Muscle layer of duodenum (tissue), 2 donors: ENCODE data around the gene ARRDC3.
"Not testable (repeated sequence)": the region's sequence is repeated elsewhere in the genome, so short reads cannot be mapped to it uniquely, and the experiment has no call there.

Experiments
- H3K27ac ChIP-seq: one replicate; pipeline ENCODE4 v1.7.0; 2013; ENCODE audit warnings: mild to moderate bottlenecking, low read length
- H3K27me3 ChIP-seq: one replicate; pipeline ENCODE4 v1.7.0; 2013; ENCODE audit warnings: low read depth, mild to moderate bottlenecking, control low read depth, low read length
- H3K36me3 ChIP-seq, 2 donors: one replicate each; pipeline ENCODE4 v1.7.0; 2013; ENCODE audit warnings: low read length in 2 of 2, control low read depth in 1 of 2, mild to moderate bottlenecking in 1 of 2; ENCODE audit not compliant: insufficient read depth in 2 of 2, control insufficient read depth in 1 of 2
- H3K4me1 ChIP-seq, 2 donors: one replicate each; pipeline ENCODE4 v1.7.0; 2013; ENCODE audit warnings: low read length in 2 of 2, mild to moderate bottlenecking in 2 of 2, control low read depth in 1 of 2, moderate library complexity in 1 of 2; ENCODE audit not compliant: insufficient read depth in 2 of 2, control insufficient read depth in 1 of 2
- H3K4me3 ChIP-seq, 2 donors: one replicate each; pipeline ENCODE4 v1.7.0; 2013; ENCODE audit warnings: low read length in 2 of 2, low read depth in 1 of 2, mild to moderate bottlenecking in 1 of 2
- H3K9me3 ChIP-seq, 2 donors: one replicate each; pipeline ENCODE4 v1.7.0; 2013; ENCODE audit warnings: low read length in 2 of 2, control low read depth in 1 of 2, mild to moderate bottlenecking in 1 of 2; ENCODE audit not compliant: control insufficient read depth in 1 of 2
- donor health status: healthy.

ARRDC3 gene

GRCh38 chr5:91357012-91357634 is 26.0 kb downstream of the ARRDC3 start:
- Histone ChIP-seq H3K27me3 (no peaks in the 10 kb centered on the region), H3K4me3 (no peak overlapping the region), H3K36me3 (no peaks in the 10 kb centered on the region), H3K27ac (no peak overlapping the region), H3K4me1 (no peaks in the 10 kb centered on the region), H3K9me3 (no peaks in the 10 kb centered on the region)

- not testable (repeated sequence) for H3K4me1 ChIP-seq, H3K27ac ChIP-seq, H3K27me3 ChIP-seq, H3K36me3 ChIP-seq, H3K9me3 ChIP-seq, H3K4me3 ChIP-seq
Measured at GRCh38 chr5:91354867-91355266, 28.2 kb downstream of the ARRDC3 start.

GRCh38 chr5:91352831-91353695 is 30.1 kb downstream of the ARRDC3 start:
- Histone ChIP-seq H3K4me1 (no peaks in the 10 kb centered on the region), H3K27me3 (no peaks in the 10 kb centered on the region), H3K4me3 (no peak overlapping the region), H3K27ac (no peak overlapping the region), H3K9me3 (no peaks in the 10 kb centered on the region), H3K36me3 (no peaks in the 10 kb centered on the region)

GRCh38 chr5:91345461-91345860 is 37.7 kb downstream of the ARRDC3 start:
- no peaks in the 10 kb centered on the region for H3K27me3 ChIP-seq
- H3K9me3 ChIP-seq, result no peaks in the 10 kb centered on the region
- no peaks in the 10 kb centered on the region for H3K4me1 ChIP-seq
- no peak overlapping the region for H3K27ac ChIP-seq
- H3K4me3 ChIP-seq, result no peak overlapping the region
- no peaks in the 10 kb centered on the region for H3K36me3 ChIP-seq

- H3K4me3 ChIP-seq, H3K27ac ChIP-seq, H3K9me3 ChIP-seq, H3K4me1 ChIP-seq, H3K36me3 ChIP-seq, H3K27me3 ChIP-seq: not testable (repeated sequence)
Measured at GRCh38 chr5:91344661-91345200, 38.4 kb downstream of the ARRDC3 start.

GRCh38 chr5:91343916-91344315 is 39.2 kb downstream of the ARRDC3 start:
- no peaks in the 10 kb centered on the region for H3K9me3 ChIP-seq
- H3K4me1 ChIP-seq, result no peaks in the 10 kb centered on the region
- H3K36me3 ChIP-seq, result no peaks in the 10 kb centered on the region
- no peak overlapping the region for H3K27ac ChIP-seq
- no peak overlapping the region for H3K4me3 ChIP-seq
- no peaks in the 10 kb centered on the region for H3K27me3 ChIP-seq

GRCh38 chr5:91342931-91343330 is 40.2 kb downstream of the ARRDC3 start:
- H3K27ac ChIP-seq, H3K4me1 ChIP-seq, H3K36me3 ChIP-seq, H3K9me3 ChIP-seq, H3K27me3 ChIP-seq, H3K4me3 ChIP-seq: not testable (repeated sequence)

- Histone ChIP-seq H3K4me3 (no peak overlapping the region), H3K27ac (no peak overlapping the region), H3K9me3 (no peaks in the 10 kb centered on the region), H3K27me3 (no peaks in the 10 kb centered on the region), H3K4me1 (no peaks in the 10 kb centered on the region), H3K36me3 (no peaks in the 10 kb centered on the region)
Measured at GRCh38 chr5:91341154-91341553, 42.0 kb downstream of the ARRDC3 start.

- H3K27me3 ChIP-seq, result no peaks in the 10 kb centered on the region
- H3K9me3 ChIP-seq, result no peaks in the 10 kb centered on the region
- no peak overlapping the region for H3K4me3 ChIP-seq
- H3K36me3 ChIP-seq, result no peaks in the 10 kb centered on the region
- no peak overlapping the region for H3K27ac ChIP-seq
- H3K4me1 ChIP-seq, result no peaks in the 10 kb centered on the region
Measured at GRCh38 chr5:91340532-91340931, 42.6 kb downstream of the ARRDC3 start.

- H3K9me3 ChIP-seq, result no peaks in the 10 kb centered on the region
- H3K4me1 ChIP-seq, result no peaks in the 10 kb centered on the region
Measured at GRCh38 chr5:91339063-91339705, 43.9 kb downstream of the ARRDC3 start.

GRCh38 chr5:91332267-91333045 is 50.7 kb downstream of the ARRDC3 start:
- no peak overlapping the region for H3K27ac ChIP-seq
- H3K4me1 ChIP-seq, result peaks cover 0 to 9% of the 10 kb centered on the region in 2 donors
- H3K4me3 ChIP-seq, result no peak overlapping the region
- no peaks in the 10 kb centered on the region for H3K27me3 ChIP-seq
- H3K9me3 ChIP-seq, result no peaks in the 10 kb centered on the region
- no peaks in the 10 kb centered on the region for H3K36me3 ChIP-seq

More at GRCh38 chr5:91339063-91339705, 43.9 kb downstream of the ARRDC3 start:
- H3K27ac ChIP-seq, result no peak overlapping the region
- no peaks in the 10 kb centered on the region for H3K27me3 ChIP-seq
- H3K4me3 ChIP-seq, result no peak overlapping the region
- H3K36me3 ChIP-seq, result no peaks in the 10 kb centered on the region
